Retinal pigment epithelial cell (primary cell): ENCODE results near the gene FAM53B.

Experiments used
- DNase-seq: peaks from one replicate; pipeline ENCODE4 v3.0.0-alpha.2; 2010; ENCODE audit warnings: low read depth
- H3K4me3 ChIP-seq: 2 replicates; pipeline ENCODE4 v1.5.1; 2011; ENCODE audit warnings: mild to moderate bottlenecking, low read length, control low read depth, moderate library complexity
- CTCF ChIP-seq: conservative IDR thresholded peaks from 2 replicates; pipeline ENCODE4 v1.5.1; 2011; ENCODE audit warnings: low read depth, low read length, control low read depth, inconsistent platforms

FAM53B gene

GRCh38 chr10:124674768-124675222, 69.4 kb downstream of the FAM53B start:
- H3K4me3 ChIP-seq: no peak overlapping the region
- TF ChIP-seq CTCF: no peak
- DNase-seq: no peak

- no peak for TF ChIP-seq CTCF
- H3K4me3 ChIP-seq: no peak overlapping the region
- no peak for DNase-seq
These were observed 72.0 kb downstream of the FAM53B start for GRCh38 chr10:124672181-124672638.

DNA sequence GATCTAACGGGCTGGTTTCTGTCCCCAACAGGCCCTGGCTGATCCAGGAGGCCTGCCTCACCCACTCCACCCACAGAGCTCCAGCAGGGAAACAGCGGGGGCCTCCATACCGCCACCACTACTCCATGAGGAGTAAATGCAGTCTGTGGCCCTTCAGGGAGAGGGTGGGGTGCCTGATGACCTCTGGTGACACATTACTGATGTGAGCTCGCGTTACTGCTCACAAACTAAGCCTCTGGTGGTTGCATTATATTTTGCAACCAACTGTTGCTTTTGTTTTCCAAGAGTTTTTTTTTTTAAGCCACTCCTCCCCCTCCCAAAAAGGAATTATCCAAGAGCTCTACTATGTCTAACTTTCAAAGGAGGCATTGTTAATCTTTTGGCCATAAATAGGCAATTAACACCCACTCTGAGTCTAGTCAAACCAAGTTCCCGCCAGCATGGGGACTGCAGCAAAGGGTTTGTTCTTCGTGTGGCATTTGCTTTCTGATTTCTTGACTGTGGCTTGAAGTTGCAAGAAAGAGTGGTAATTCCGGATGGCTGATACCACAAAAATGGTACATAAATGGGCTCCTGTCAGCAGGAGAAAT, 72.6 kb downstream of the FAM53B start:
- peak; percentile 51 for TF ChIP-seq CTCF
- no peak overlapping the region for H3K4me3 ChIP-seq
- DNase-seq: peak; percentile 59

- no peak for DNase-seq
- TF ChIP-seq CTCF: no peak
- H3K4me3 ChIP-seq: no peak overlapping the region
These were observed 73.3 kb downstream of the FAM53B start for GRCh38 chr10:124670849-124671248.

DNA sequence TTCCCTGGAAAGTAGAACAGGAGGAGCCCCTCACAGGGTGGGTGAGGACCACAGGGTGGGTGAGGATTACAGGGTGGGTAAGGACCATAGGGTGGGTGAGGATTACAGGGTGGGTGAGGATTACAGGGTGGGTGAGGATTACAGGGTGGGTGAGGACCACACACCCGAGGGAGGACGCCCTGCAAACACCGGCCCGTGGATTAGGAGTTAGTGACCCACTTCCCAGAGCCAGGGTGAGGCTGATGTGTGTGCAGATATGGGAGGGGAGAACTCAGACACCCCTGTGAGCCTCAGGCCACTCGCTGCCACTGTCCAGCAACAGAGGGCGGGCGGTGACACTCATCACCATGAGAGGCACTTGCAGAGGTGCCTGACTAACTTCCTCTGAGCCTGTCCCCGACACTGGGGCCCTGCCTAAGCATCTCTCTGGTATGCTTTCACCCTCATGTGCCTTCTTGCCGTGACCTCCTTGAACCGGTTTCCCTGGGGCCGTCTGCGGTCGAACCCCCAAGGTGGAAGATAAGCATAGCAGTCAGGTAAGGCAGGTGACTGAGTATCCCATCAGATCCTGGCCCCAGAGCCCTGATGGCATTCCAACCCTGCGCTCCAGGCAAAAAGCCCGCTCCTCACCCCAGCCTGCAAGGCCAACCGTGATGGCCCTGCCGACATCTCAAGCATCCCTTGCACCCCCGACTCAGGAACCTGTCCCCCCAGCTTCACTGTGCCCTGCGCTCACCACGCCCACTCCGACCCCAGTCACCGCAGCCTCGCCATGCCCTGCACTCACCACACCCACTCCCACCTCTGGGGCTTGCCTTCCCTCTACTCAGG, 74.1 kb downstream of the FAM53B start:
- TF ChIP-seq CTCF: no peak
- H3K4me3 ChIP-seq: no peak overlapping the region
- no peak for DNase-seq

DNA sequence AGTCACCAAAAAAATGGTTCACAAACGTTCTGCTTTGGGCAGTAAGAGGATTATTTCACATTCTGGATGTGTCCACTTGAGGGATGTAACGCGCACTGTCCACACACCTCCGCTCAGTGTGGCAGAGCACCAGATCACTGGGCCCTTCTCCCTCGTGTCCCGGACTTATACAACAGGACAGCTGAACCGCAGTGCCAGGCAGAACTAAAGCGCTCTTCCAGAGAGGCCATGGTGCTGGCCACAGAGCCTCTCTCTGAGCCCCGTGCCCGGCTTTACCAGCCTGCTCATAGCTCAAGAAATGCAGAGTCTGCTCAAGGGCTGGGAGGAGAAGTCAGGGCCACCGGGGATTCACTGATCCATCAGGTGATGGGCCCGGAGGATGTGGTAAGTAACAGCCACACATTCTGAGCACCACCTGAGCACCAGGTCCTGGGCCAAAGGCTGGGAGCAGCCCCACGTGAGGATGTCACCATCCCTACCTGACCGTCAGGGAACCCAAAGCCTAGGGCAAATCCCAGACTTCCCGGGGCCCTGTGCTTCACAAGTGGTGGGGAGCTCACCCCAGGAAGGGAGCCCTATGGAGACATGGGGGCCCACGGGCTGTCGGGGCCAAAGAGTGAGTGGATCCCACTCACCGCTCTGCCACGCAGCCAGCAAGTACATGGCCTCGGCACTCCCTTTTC, 74.9 kb downstream of the FAM53B start:
- TF ChIP-seq CTCF: no peak
- H3K4me3 ChIP-seq: no peak overlapping the region
- DNase-seq: no peak
